ENCODE measurements around the gene NUAK1. TPM values are rescaled to one million over a fixed set of nuclear protein-coding genes. Genes with fewer than 3 reads are reported as not detected.

The NUAK1 gene
- total RNA-seq, 1 donor from 2014 or later: 16.6 TPM

- no peak for TF ChIP-seq CTCF (IDR thresholded peaks at IDR 0.05; ENCODE audit: unreplicated experiment)
- Mint-ChIP-seq H3K27me3 (ENCODE audit: unreplicated experiment) (peaks cover 3% of the 10 kb centered on the region), H3K4me1 (ENCODE audit: unreplicated experiment) (peaks cover 4% of the 10 kb centered on the region), H3K27ac (ENCODE audit: unreplicated experiment) (no peak overlapping the region), H3K9me3 (ENCODE audit: unreplicated experiment) (no peaks in the 10 kb centered on the region), H3K4me3 (ENCODE audit: unreplicated experiment) (no peak overlapping the region), H3K36me3 (ENCODE audit: low read depth, unreplicated experiment) (no peaks in the 10 kb centered on the region)
- no peak for DNase-seq (ENCODE audit: low spot score)
These were observed 91.8 kb downstream of the NUAK1 start for GRCh38 chr12:106046947-106047346.

GRCh38 chr12:106046301-106046846 is 92.4 kb downstream of the NUAK1 start:
- DNase-seq (ENCODE audit: low spot score): no peak
- H3K36me3 Mint-ChIP-seq (ENCODE audit: low read depth, unreplicated experiment): no peaks in the 10 kb centered on the region
- H3K9me3 Mint-ChIP-seq (ENCODE audit: unreplicated experiment): no peaks in the 10 kb centered on the region
- peaks cover 4% of the 10 kb centered on the region for H3K4me1 Mint-ChIP-seq (ENCODE audit: unreplicated experiment)
- peaks cover 3% of the 10 kb centered on the region for H3K27me3 Mint-ChIP-seq (ENCODE audit: unreplicated experiment)
- H3K27ac Mint-ChIP-seq (ENCODE audit: unreplicated experiment): no peak overlapping the region
- no peak for TF ChIP-seq CTCF (IDR thresholded peaks at IDR 0.05; ENCODE audit: unreplicated experiment)
- no peak overlapping the region for H3K4me3 Mint-ChIP-seq (ENCODE audit: unreplicated experiment)

- no peak for TF ChIP-seq CTCF (IDR thresholded peaks at IDR 0.05; ENCODE audit: unreplicated experiment)
- no peak for DNase-seq (ENCODE audit: low spot score)
- Mint-ChIP-seq H3K4me1 (ENCODE audit: unreplicated experiment) (peaks cover 4% of the 10 kb centered on the region), H3K9me3 (ENCODE audit: unreplicated experiment) (no peaks in the 10 kb centered on the region), H3K27ac (ENCODE audit: unreplicated experiment) (no peak overlapping the region), H3K36me3 (ENCODE audit: low read depth, unreplicated experiment) (no peaks in the 10 kb centered on the region), H3K27me3 (ENCODE audit: unreplicated experiment) (peaks cover 3% of the 10 kb centered on the region), H3K4me3 (ENCODE audit: unreplicated experiment) (no peak overlapping the region)
These were observed 93.5 kb downstream of the NUAK1 start for GRCh38 chr12:106045251-106045674.

GRCh38 chr12:106044773-106045172 is 94.0 kb downstream of the NUAK1 start:
- H3K4me3 Mint-ChIP-seq (ENCODE audit: unreplicated experiment): no peak overlapping the region
- no peaks in the 10 kb centered on the region for H3K9me3 Mint-ChIP-seq (ENCODE audit: unreplicated experiment)
- H3K27me3 Mint-ChIP-seq (ENCODE audit: unreplicated experiment): peaks cover 3% of the 10 kb centered on the region
- no peaks in the 10 kb centered on the region for H3K36me3 Mint-ChIP-seq (ENCODE audit: low read depth, unreplicated experiment)
- H3K4me1 Mint-ChIP-seq (ENCODE audit: unreplicated experiment): peaks cover 4% of the 10 kb centered on the region
- H3K27ac Mint-ChIP-seq (ENCODE audit: unreplicated experiment): no peak overlapping the region
- TF ChIP-seq CTCF (IDR thresholded peaks at IDR 0.05; ENCODE audit: unreplicated experiment): no peak
- DNase-seq (ENCODE audit: low spot score): no peak

- no peaks in the 10 kb centered on the region for H3K36me3 Mint-ChIP-seq (ENCODE audit: low read depth, unreplicated experiment)
- TF ChIP-seq CTCF (IDR thresholded peaks at IDR 0.05; ENCODE audit: unreplicated experiment): no peak
- no peak overlapping the region for H3K4me3 Mint-ChIP-seq (ENCODE audit: unreplicated experiment)
- DNase-seq (ENCODE audit: low spot score): no peak
- no peaks in the 10 kb centered on the region for H3K9me3 Mint-ChIP-seq (ENCODE audit: unreplicated experiment)
- H3K27ac Mint-ChIP-seq (ENCODE audit: unreplicated experiment): no peak overlapping the region
- peaks cover 3% of the 10 kb centered on the region for H3K27me3 Mint-ChIP-seq (ENCODE audit: unreplicated experiment)
- H3K4me1 Mint-ChIP-seq (ENCODE audit: unreplicated experiment): peaks cover under 1% of the 10 kb centered on the region
These were observed 96.7 kb downstream of the NUAK1 start for GRCh38 chr12:106042037-106042436.
